Endothelial cell of umbilical vein (primary cell): ENCODE measurements around the gene HTRA1. TPM values are rescaled to one million over a fixed set of nuclear protein-coding genes. Genes with fewer than 3 reads are reported as not detected.

Source experiments
- BruUV-seq: library from RNA; stranded (reverse); fragments of 400-500 nt; replicated peaks from 2 replicates; lab custom pipeline; 2021; lab: Mats Ljungman, UMichigan
- CTCF ChIA-PET: fragments of 300-600, 350-600 bp; sonication (Branson Sonifier 250); formaldehyde crosslinking; loops from one replicate; lab custom pipeline; 2021; ENCODE audit warnings: antibody characterized with exemption, inconsistent platforms; lab: Charles Lee
- POLR2A ChIA-PET: fragments of 300-600, 350-600 bp; sonication (Branson Sonifier 250); formaldehyde crosslinking; loops from one replicate; lab custom pipeline; 2021; ENCODE audit warnings: antibody characterized with exemption, inconsistent platforms; lab: Charles Lee
- DNase-seq: peaks from one replicate; pipeline ENCODE4 v3.0.0-alpha.2; 2011; ENCODE audit warnings: low read depth, low spot score
- FAIRE-seq: peaks from 2 replicates; lab custom pipeline; 2011; peaks lifted over from hg19 to GRCh38; lab: Jason Lieb, UNC
- H2AFZ ChIP-seq: 2 replicates; pipeline ENCODE4 v1.6.0; 2012; ENCODE audit warnings: low read depth, low read length, control low read depth, inconsistent platforms
- H3K27ac ChIP-seq: 2 replicates; pipeline ENCODE4 v1.5.1; 2011; ENCODE audit warnings: low read depth, mild to moderate bottlenecking, control low read depth, low read length, moderate library complexity; ENCODE audit not compliant: insufficient read depth
- H3K27me3 ChIP-seq, 2 experiments: 2 replicates each; pipeline versions ENCODE4 v1.6.0 to v1.6.1; 2011; ENCODE audit warnings: low read length in 2 of 2, mixed read lengths in 1 of 2; ENCODE audit not compliant: control insufficient read depth in 2 of 2, insufficient read depth in 2 of 2
- H3K36me3 ChIP-seq, 2 experiments: 2 replicates in 1 of 2; 3 replicates in 1 of 2; pipeline ENCODE4 v1.5.1; 2011; ENCODE audit warnings: low read length in 2 of 2, mild to moderate bottlenecking in 1 of 2, moderate library complexity in 1 of 2; ENCODE audit not compliant: control insufficient read depth in 2 of 2, insufficient read depth in 2 of 2; ENCODE audit errors: extremely low read depth in 1 of 2
- H3K4me1 ChIP-seq: 3 replicates; pipeline ENCODE4 v1.5.1; 2011; ENCODE audit warnings: mild to moderate bottlenecking, low read length; ENCODE audit not compliant: control insufficient read depth, insufficient read depth; ENCODE audit errors: extremely low read depth
- H3K4me2 ChIP-seq: 2 replicates; pipeline ENCODE4 v1.6.1; 2011; ENCODE audit warnings: low read length, control low read depth, mixed read lengths; ENCODE audit not compliant: insufficient read depth
- H3K4me3 ChIP-seq, 3 experiments: fragments of 200-600 bp in 1 of 3; sonication (generic), shearing (Covaris generic) in 1 of 3; replicated peaks in 1 of 3; 2 replicates each; pipeline ENCODE4 v1.5.1; 2011 to 2016; ENCODE audit warnings: control low read depth in 3 of 3, low read length in 3 of 3, mild to moderate bottlenecking in 2 of 3, inconsistent platforms in 1 of 3, low read depth in 1 of 3, moderate library complexity in 1 of 3; ENCODE audit not compliant: insufficient read depth in 1 of 3
- H3K79me2 ChIP-seq: 2 replicates; pipeline ENCODE4 v1.6.0; 2012; ENCODE audit warnings: low read length, inconsistent platforms; ENCODE audit not compliant: control insufficient read depth, insufficient read depth
- H3K9ac ChIP-seq: replicated peaks from 2 replicates; pipeline ENCODE3; 2011; ENCODE audit warnings: low read length, control low read depth; ENCODE audit not compliant: insufficient read depth; ENCODE audit errors: extremely low read depth
- H3K9me1 ChIP-seq: replicated peaks from 3 replicates; pipeline ENCODE4 v1.6.0; 2011; ENCODE audit warnings: mild to moderate bottlenecking, low read length; ENCODE audit not compliant: control insufficient read depth, insufficient read depth; ENCODE audit errors: extremely low read depth
- H3K9me3 ChIP-seq: replicated peaks from 2 replicates; pipeline ENCODE4 v1.5.1; 2012; ENCODE audit warnings: low read length, inconsistent platforms; ENCODE audit not compliant: control insufficient read depth, insufficient read depth
- H4K20me1 ChIP-seq: replicated peaks from 2 replicates; pipeline ENCODE3; 2011; ENCODE audit warnings: mild to moderate bottlenecking, low read length; ENCODE audit not compliant: control insufficient read depth, insufficient read depth; ENCODE audit errors: extremely low read depth
- CTCF ChIP-seq, 2 donors: IDR thresholded peaks; 1 replicate in 1 of 2; 2 replicates in 1 of 2; pipeline ENCODE4 v1.5.1; 2011; ENCODE audit warnings: low read length in 2 of 2, mild to moderate bottlenecking in 2 of 2, moderate library complexity in 2 of 2, control low read depth in 1 of 2, inconsistent platforms in 1 of 2, low read depth in 1 of 2; ENCODE audit not compliant: insufficient read depth in 1 of 2; ENCODE audit errors: extremely low read depth in 1 of 2
- EZH2 ChIP-seq: IDR thresholded peaks from 2 replicates; pipeline ENCODE4 v1.6.1; 2012; ENCODE audit warnings: borderline replicate concordance, low read depth, mild to moderate bottlenecking, moderate library complexity, low read length, inconsistent platforms; ENCODE audit not compliant: severe bottlenecking
- FOS ChIP-seq: IDR thresholded peaks from 2 replicates; pipeline ENCODE4 v1.6.1; 2011; ENCODE audit warnings: mild to moderate bottlenecking, low read length, moderate library complexity, borderline replicate concordance; ENCODE audit not compliant: insufficient read depth
- GATA2 ChIP-seq: IDR thresholded peaks from 2 replicates; pipeline ENCODE4 v1.7.0; 2011; ENCODE audit warnings: low read depth, mild to moderate bottlenecking, moderate library complexity, mixed read lengths, low read length; ENCODE audit not compliant: insufficient read length, insufficient read depth
- JUN ChIP-seq: IDR thresholded peaks from 2 replicates; pipeline ENCODE4 v1.6.1; 2011; ENCODE audit warnings: borderline replicate concordance, low read depth; ENCODE audit not compliant: insufficient read length, insufficient read depth
- MAX ChIP-seq: IDR thresholded peaks from 2 replicates; pipeline ENCODE4 v1.6.1; 2011; ENCODE audit not compliant: insufficient read depth, insufficient read length
- MYC ChIP-seq: IDR thresholded peaks from one replicate; pipeline ENCODE4 v1.6.1; 2011; ENCODE audit warnings: mild to moderate bottlenecking, low read depth, low read length
- POLR2A ChIP-seq: IDR thresholded peaks from 2 replicates; pipeline ENCODE4 v1.6.1; 2012; ENCODE audit warnings: low read depth, mild to moderate bottlenecking, control low read depth, low read length
- POLR2AphosphoS5 ChIP-seq: IDR thresholded peaks from 2 replicates; pipeline ENCODE4 v1.6.1; 2012; ENCODE audit warnings: low read depth, mild to moderate bottlenecking, control low read depth, low read length, moderate library complexity; ENCODE audit not compliant: insufficient read depth
- dilution Hi-C: fragments of 300-500 bp; cut with MboI; formaldehyde crosslinking; loops from one replicate; pipeline ENCODE4 v1.15.0; 2019; ENCODE audit warnings: low sequenced_read_pairs; ENCODE audit not compliant: extremely low pct_ligation_motif_present
- intact Hi-C: fragments of 100-400 bp; cut with micrococcal nuclease; formaldehyde crosslinking; loops from one replicate; pipeline ENCODE4 v1.10.0; 2022
- polyA plus RNA-seq, 4 experiments: library from polyadenylated mRNA; depleted of rRNA in 3 of 4; stranded (reverse) in 3 of 4; unstranded in 1 of 4; fragments of >200 nt; gene quantifications; 2 replicates each; pipeline versions ENCODE4 v1.2.1 to v1.2.3, GENCODE V29; 2011 to 2012; ENCODE audit warnings: missing spikeins in 1 of 4
- total RNA-seq: library from RNA; stranded (reverse); gene quantifications from 2 replicates; pipeline ENCODE4 v1.2.3, GENCODE V29; 2021

Gene HTRA1
- total and polyA plus RNA-seq, 2 donors (not counting 3 experiments of a cell fraction or from before 2014, with no cell fraction given): 192 to 270 TPM

- no TSS peak for BruUV-seq
- Histone ChIP-seq H3K4me2 (no peak overlapping the region), H3K79me2 (no peaks in the 10 kb centered on the region), H3K27me3 (no peaks in the 10 kb centered on the region), H3K4me3 (no peak overlapping the region), H4K20me1 (no peaks in the 10 kb centered on the region), H3K4me1 (peaks cover 2% of the 10 kb centered on the region), H3K9me3 (no peaks in the 10 kb centered on the region), H3K36me3 (peaks cover 0 to 6% of the 10 kb centered on the region in 2 experiments), H3K27ac (no peak overlapping the region), H3K9me1 (no peaks in the 10 kb centered on the region), H3K9ac (no peak overlapping the region), H2AFZ (no peak overlapping the region)
- ChIA-PET POLR2A (no interaction called here), CTCF (interaction anchor here (0.8 kb wide), 1 partner anchor 15 kb away, joined by 3 read pairs; no protein-coding TSS in a partner anchor)
- no peak for DNase-seq
- TF ChIP-seq FOS (no peak), JUN (no peak), POLR2A (no peak), MAX (no peak), POLR2AphosphoS5 (no peak), MYC (no peak), GATA2 (no peak), CTCF (IDR thresholded peaks at IDR 0.05; ENCODE audit: extremely low read depth in 1 of 2, insufficient read depth in 1 of 2, low read depth in 1 of 2, low read length in 2 of 2) (no peak), EZH2 (no peak)
- FAIRE-seq: no peak
- dilution Hi-C loops (no loop called here), intact Hi-C loops (no loop called here)
These were observed 58.5 kb downstream of the HTRA1 start for GRCh38 chr10:122519873-122520272.
